ENCODE measurements around the gene ITFG2.

Gene ITFG2

DNA sequence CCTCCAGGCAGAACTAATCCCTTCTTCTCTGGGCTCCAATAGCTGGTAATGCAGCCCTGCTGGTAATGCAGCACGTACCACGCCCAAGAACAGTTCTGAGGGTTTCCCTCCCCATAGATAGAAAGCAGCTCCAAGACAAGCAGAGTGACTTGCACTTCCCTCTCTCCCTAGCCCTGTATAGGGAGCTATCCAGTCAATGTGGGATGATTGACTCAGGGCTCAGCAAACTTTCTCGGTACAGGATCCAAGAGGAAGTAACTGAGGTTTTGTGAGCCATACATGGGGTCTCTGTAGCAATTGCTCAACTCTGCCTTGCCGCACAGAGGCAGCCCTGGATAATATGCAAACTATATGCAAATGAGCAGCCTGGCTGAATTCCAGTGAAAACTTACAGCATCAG, 33.2 kb upstream of the ITFG2 start:
- no peaks in the 10 kb centered on the region for H3K9me3 ChIP-seq
- H3K27me3 ChIP-seq = peaks cover 17% of the 10 kb centered on the region
- H3K4me3 ChIP-seq (ENCODE audit: low read depth, low read length) = no peak overlapping the region
- TF ChIP-seq, protein P1, sequence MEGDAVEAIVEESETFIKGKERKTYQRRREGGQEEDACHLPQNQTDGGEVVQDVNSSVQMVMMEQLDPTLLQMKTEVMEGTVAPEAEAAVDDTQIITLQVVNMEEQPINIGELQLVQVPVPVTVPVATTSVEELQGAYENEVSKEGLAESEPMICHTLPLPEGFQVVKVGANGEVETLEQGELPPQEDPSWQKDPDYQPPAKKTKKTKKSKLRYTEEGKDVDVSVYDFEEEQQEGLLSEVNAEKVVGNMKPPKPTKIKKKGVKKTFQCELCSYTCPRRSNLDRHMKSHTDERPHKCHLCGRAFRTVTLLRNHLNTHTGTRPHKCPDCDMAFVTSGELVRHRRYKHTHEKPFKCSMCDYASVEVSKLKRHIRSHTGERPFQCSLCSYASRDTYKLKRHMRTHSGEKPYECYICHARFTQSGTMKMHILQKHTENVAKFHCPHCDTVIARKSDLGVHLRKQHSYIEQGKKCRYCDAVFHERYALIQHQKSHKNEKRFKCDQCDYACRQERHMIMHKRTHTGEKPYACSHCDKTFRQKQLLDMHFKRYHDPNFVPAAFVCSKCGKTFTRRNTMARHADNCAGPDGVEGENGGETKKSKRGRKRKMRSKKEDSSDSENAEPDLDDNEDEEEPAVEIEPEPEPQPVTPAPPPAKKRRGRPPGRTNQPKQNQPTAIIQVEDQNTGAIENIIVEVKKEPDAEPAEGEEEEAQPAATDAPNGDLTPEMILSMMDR (IDR thresholded peaks at IDR 0.05; ENCODE audit: low read depth, low read length) = no peak
- H3K36me3 ChIP-seq = no peaks in the 10 kb centered on the region
- no peak for DNase-seq
- H3K4me1 ChIP-seq = no peaks in the 10 kb centered on the region

DNA sequence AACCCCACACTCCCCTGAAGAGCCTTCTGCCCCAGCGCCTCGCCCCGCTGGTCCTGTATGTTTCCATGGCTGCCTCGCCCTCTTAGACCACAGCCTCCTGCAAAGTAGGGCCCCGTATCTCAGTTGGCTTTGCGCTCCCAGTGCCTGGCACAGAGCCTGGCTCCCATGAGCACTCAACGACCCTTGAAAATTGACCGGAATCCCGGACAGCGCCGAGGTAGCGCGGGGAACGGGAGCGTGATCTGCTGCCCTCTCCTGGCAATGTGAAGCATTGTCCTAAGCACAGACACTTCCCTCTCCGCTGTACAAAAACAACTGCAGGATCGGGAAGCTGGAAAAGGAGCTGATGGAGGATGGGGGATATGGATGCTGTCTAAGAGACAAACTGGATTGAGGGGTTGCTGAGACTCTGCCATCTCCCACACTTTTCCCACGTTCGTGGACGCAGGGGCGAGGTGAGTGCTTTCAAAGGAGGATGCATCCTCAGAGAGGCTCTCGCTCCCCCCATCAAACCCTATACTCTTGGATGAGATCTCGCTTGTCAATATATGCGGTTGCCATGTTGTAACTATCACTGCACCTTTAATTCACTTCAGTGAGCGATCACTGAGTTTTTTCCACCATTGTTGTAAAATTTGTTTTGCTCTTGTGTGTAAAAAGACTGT, 28.4 kb upstream of the ITFG2 start:
- DNase-seq = peak; percentile 71
- Histone ChIP-seq H3K4me1 (no peaks in the 10 kb centered on the region), H3K4me3 (ENCODE audit: low read depth, low read length) (peak overlapping the region; percentile 24), H3K36me3 (no peaks in the 10 kb centered on the region), H3K9me3 (no peaks in the 10 kb centered on the region), H3K27me3 (peaks cover 33% of the 10 kb centered on the region)
- TF ChIP-seq, protein P1 (IDR thresholded peaks at IDR 0.05; ENCODE audit: low read depth, low read length) = peak; percentile 93

DNA sequence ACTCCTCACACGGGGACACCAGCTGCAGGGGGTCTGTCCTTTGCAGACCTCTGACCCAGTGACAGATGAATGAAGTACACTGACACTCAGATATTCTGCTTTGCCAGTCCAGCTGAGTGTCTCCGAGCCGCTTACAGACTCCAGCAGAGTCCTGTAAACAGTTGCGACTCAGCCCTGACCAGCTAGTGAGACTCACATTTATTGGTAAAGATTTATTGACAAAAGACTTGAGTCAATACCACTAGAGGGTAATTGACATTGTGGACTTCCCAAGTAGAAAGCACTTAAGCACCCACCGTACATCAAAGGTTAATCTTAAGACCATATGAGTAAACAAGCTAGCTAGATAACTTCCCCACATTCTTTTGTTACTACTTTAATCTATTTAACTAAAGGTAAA, 27.5 kb upstream of the ITFG2 start:
- no peak for DNase-seq
- Histone ChIP-seq H3K27me3 (peaks cover 29% of the 10 kb centered on the region), H3K36me3 (no peaks in the 10 kb centered on the region), H3K4me1 (no peaks in the 10 kb centered on the region), H3K4me3 (ENCODE audit: low read depth, low read length) (no peak overlapping the region), H3K9me3 (no peaks in the 10 kb centered on the region)
- TF ChIP-seq, protein P1 (IDR thresholded peaks at IDR 0.05; ENCODE audit: low read depth, low read length) = no peak

- DNase-seq = no peak
- Histone ChIP-seq H3K9me3 (no peaks in the 10 kb centered on the region), H3K36me3 (peaks cover 2% of the 10 kb centered on the region), H3K4me3 (ENCODE audit: low read depth, low read length) (no peak overlapping the region), H3K27me3 (peaks cover 4% of the 10 kb centered on the region), H3K4me1 (no peaks in the 10 kb centered on the region)
- TF ChIP-seq, protein P1 (IDR thresholded peaks at IDR 0.05; ENCODE audit: low read depth, low read length) = no peak
Measured at GRCh38 chr12:2791089-2791488, 21.4 kb upstream of the ITFG2 start.

DNA sequence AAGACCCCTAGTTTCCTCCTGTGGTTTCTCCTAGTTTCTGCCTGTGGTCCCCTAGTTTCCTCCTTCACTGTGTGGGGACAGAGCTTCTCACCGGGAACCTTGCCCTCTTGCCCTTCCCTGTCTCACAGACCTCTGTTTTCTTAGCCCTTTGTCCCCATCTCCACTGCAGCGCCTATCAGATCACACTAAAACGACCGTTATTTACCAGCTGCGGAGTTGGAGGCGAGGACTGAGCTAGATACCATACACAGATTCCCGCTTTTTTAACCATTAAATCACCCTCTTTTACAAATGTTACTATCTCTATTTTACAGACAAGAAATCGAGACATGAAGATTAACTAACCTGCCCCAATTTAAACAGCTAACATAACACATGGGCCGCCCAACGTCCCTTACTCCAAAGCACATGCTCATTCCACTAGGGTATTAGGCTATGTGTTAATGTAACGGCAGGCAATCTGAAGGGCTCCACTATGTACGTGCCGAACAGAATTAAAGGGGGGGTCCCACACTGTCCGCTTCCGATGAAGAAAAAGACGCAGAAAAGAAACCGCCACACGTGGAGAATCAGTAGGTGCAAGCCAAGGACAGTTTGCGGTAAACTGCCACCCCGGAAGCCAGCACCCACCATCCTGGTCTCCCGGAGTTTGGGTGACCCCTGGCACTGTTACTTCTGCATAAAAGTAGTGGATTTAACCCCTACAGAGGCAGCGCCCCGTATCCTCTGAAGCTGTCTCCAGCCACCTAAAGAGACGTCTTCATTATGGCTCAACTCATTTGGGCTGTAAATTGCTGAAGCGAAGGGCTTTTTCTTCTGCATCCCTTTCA, 19.6 kb upstream of the ITFG2 start:
- no peak overlapping the region for H3K4me3 ChIP-seq (ENCODE audit: low read depth, low read length)
- TF ChIP-seq, protein P1 (IDR thresholded peaks at IDR 0.05; ENCODE audit: low read depth, low read length) = no peak
- H3K27me3 ChIP-seq = no peaks in the 10 kb centered on the region
- DNase-seq = no peak
- no peaks in the 10 kb centered on the region for H3K9me3 ChIP-seq
- H3K36me3 ChIP-seq = peaks cover 20% of the 10 kb centered on the region
- peaks cover 4% of the 10 kb centered on the region; the same call in 1 of the 2 replicates for H3K4me1 ChIP-seq

- DNase-seq = no peak
- Histone ChIP-seq H3K36me3 (peaks cover 26% of the 10 kb centered on the region), H3K4me3 (ENCODE audit: low read depth, low read length) (no peak overlapping the region), H3K9me3 (no peaks in the 10 kb centered on the region), H3K4me1 (peaks cover 4% of the 10 kb centered on the region; the same call in 1 of the 2 replicates), H3K27me3 (no peaks in the 10 kb centered on the region)
- TF ChIP-seq, protein P1 (IDR thresholded peaks at IDR 0.05; ENCODE audit: low read depth, low read length) = no peak
Measured at GRCh38 chr12:2793561-2793960, 18.9 kb upstream of the ITFG2 start.
